Thoracic aorta (tissue), 2 donors: Measurements from ENCODE around the gene GMPR2. TPM values are rescaled to one million over a fixed set of nuclear protein-coding genes. Genes with fewer than 3 reads are reported as not detected.

Source experiments
- ATAC-seq: fragments of 150-250 bp; one replicate; pipeline ENCODE4 v1.8.0; 2017; ENCODE audit warnings: low read depth; ENCODE audit not compliant: insufficient number of reproducible peaks, low FRiP score
- DNase-seq: peaks from one replicate; pipeline ENCODE4 v3.0.0-alpha.2; 2020; ENCODE audit warnings: low spot score
- H3K27ac ChIP-seq, 2 donors: fragments of 200-600 bp; sonication (generic); 1 replicate in 1 of 2; 2 replicates in 1 of 2; pipeline ENCODE4 v1.5.1; 2016; ENCODE audit warnings: mild to moderate bottlenecking in 2 of 2, moderate library complexity in 2 of 2
- H3K27me3 ChIP-seq: fragments of 200-600 bp; sonication (generic); replicated peaks from 2 replicates; pipeline ENCODE4 v1.6.0; 2016; ENCODE audit warnings: mild to moderate bottlenecking; ENCODE audit not compliant: insufficient read depth
- H3K36me3 ChIP-seq: fragments of 200-600 bp; sonication (generic); one replicate; pipeline ENCODE4 v1.5.1; 2016
- H3K4me1 ChIP-seq, 2 donors: fragments of 200-600 bp; sonication (generic); 1 replicate in 1 of 2; 2 replicates in 1 of 2; pipeline versions ENCODE4 v1.5.1 to v1.6.0; 2016; ENCODE audit warnings: low read depth in 2 of 2, mild to moderate bottlenecking in 1 of 2; ENCODE audit not compliant: control insufficient read depth in 1 of 2
- H3K4me3 ChIP-seq: fragments of 200-600 bp; sonication (generic); 2 replicates; pipeline ENCODE4 v1.5.1; 2016; ENCODE audit warnings: mild to moderate bottlenecking
- H3K9me3 ChIP-seq: fragments of 200-600 bp; sonication (generic); 2 replicates; pipeline ENCODE4 v1.5.1; 2016
- CTCF ChIP-seq: fragments of 200-600 bp; sonication (generic); IDR thresholded peaks from one replicate; pipeline ENCODE4 v1.5.1; 2019; ENCODE audit warnings: antibody characterized with exemption
- total RNA-seq, 2 donors: library from RNA; depleted of rRNA; stranded (reverse); fragments of >200 nt; gene quantifications; one replicate each; pipeline versions ENCODE4 v1.1.0 to v1.2.3, GENCODE V29; 2016

The GMPR2 gene
- total RNA-seq, 2 donors from 2014 or later, result 39.2 to 51.3 TPM

- no peak for DNase-seq
- Histone ChIP-seq H3K27ac (no peak overlapping the region), H3K4me3 (no peak overlapping the region), H3K27me3 (no peaks in the 10 kb centered on the region), H3K4me1 (peaks cover 0 to 8% of the 10 kb centered on the region in 2 donors), H3K9me3 (no peaks in the 10 kb centered on the region), H3K36me3 (peaks cover 4% of the 10 kb centered on the region)
- ATAC-seq, result no peak
- no peak for TF ChIP-seq CTCF
Measured at GRCh38 chr14:24261256-24261968, 28.7 kb downstream of the GMPR2 start.

DNA sequence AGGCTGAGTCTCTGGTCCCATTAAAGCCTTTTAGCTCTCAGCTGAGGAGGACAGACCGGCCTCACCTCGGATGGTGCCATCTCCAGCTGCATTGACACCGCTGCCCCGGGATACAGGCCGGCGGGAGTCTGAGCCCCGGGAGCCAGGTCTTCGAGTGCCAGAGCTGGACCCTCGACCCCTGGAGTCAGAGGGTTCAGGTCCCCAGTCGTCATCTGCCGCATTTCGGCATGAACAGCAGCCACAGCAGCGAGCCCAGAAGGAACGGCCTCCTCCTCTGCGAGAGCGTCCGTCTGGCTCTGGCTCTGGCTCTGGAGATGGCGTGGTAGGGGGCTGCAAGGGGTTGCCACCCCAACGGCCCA, 29.2 kb downstream of the GMPR2 start:
- peaks cover 0 to 8% of the 10 kb centered on the region in 2 donors for H3K4me1 ChIP-seq
- no peaks in the 10 kb centered on the region for H3K9me3 ChIP-seq
- H3K27ac ChIP-seq, result no peak overlapping the region
- ATAC-seq (no peak), DNase-seq (no peak)
- no peaks in the 10 kb centered on the region for H3K27me3 ChIP-seq
- H3K36me3 ChIP-seq, result peaks cover 9% of the 10 kb centered on the region
- no peak overlapping the region for H3K4me3 ChIP-seq
- TF ChIP-seq CTCF, result no peak

DNA sequence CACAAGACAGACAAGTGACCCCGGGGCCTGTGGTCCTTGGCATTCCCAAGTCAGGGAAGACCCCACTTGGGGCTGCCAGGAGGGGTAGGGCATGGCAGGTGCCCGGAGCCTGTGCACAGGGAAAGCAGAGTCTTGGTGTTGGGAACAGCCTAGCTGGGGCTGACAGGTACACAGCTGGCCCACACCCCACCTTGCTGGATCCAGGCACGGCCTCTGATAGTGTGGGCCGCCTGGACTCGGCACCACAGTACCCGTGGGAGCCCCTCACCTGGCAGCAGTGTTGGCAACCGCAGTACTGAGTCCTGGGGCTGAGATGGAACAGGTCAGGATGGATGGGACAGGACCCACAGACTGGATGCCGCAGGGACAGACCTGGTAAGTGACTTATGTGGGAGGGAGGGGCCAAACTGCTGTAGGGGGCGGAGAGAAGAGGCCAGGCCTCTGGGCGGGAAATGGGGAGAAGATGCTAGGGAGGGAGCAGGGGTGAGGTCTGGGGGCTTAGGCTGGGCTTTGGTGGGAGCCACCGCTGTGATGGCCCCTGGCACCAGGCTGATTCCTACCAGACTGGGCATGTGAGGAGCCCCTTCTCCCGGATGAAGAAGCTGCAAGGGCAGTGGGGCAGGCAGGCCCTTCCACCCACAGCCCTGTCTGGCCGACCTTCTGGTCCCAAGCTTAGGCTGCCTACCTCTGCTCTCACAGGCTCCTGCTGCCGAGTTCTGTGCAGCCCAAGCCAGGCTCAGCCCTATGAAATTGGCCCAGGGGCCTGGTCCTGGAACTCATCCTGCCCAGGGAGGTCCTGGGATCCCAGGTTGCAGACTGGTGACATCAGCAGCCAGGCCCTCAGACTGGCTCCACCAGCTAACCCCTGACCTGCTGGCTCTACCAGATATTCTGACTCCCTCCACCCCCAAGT, 30.3 kb downstream of the GMPR2 start, which contains the start of gene TGM1:
TSS of gene TGM1 (minus strand) at position 357 of the 913 bp plus-strand sequence. CDS start 825 bp downstream, outside the sequence.
- no peak within 1 kb of the TSS for H3K27ac ChIP-seq
- H3K4me1 ChIP-seq, result peaks cover 0 to 8% of the 10 kb centered on the region in 2 donors
- no peak for TF ChIP-seq CTCF
- DNase-seq (no peak), ATAC-seq (no peak)
- no peaks in the 10 kb centered on the region for H3K9me3 ChIP-seq
- H3K4me3 ChIP-seq, result no peak within 1 kb of the TSS
- H3K27me3 ChIP-seq, result no peaks in the 10 kb centered on the region
- peaks cover 9% of the 10 kb centered on the region for H3K36me3 ChIP-seq

GRCh38 chr14:24263848-24264247, 31.1 kb downstream of the GMPR2 start:
- no peak for DNase-seq
- no peak overlapping the region for H3K27ac ChIP-seq
- no peaks in the 10 kb centered on the region for H3K9me3 ChIP-seq
- TF ChIP-seq CTCF, result no peak
- H3K4me1 ChIP-seq, result peaks cover 0 to 7% of the 10 kb centered on the region in 2 donors
- H3K27me3 ChIP-seq, result no peaks in the 10 kb centered on the region
- no peak overlapping the region for H3K4me3 ChIP-seq
- ATAC-seq, result no peak
- peaks cover 9% of the 10 kb centered on the region for H3K36me3 ChIP-seq

- peaks cover 0 to 3% of the 10 kb centered on the region in 2 donors for H3K4me1 ChIP-seq
- no peaks in the 10 kb centered on the region for H3K27me3 ChIP-seq
- no peaks in the 10 kb centered on the region for H3K9me3 ChIP-seq
- TF ChIP-seq CTCF, result no peak
- no peak for DNase-seq
- no peak overlapping the region for H3K4me3 ChIP-seq
- no peak overlapping the region for H3K27ac ChIP-seq
- ATAC-seq, result no peak
- H3K36me3 ChIP-seq, result peaks cover 9% of the 10 kb centered on the region
Measured at GRCh38 chr14:24264298-24264697, 31.6 kb downstream of the GMPR2 start.
